ENCODE data around the gene CARMIL3. TPM values are rescaled to one million over a fixed set of nuclear protein-coding genes. Genes with fewer than 3 reads are reported as not detected.

CARMIL3 gene
- total and polyA plus RNA-seq, 2 of the 4 experiments (the other 2 are of a cell fraction): under 0.01 TPM; not detected in 1

GRCh38 chr14:24100982-24101494, 49.2 kb downstream of the CARMIL3 start:
- Histone ChIP-seq H2AFZ (replicated peaks; ENCODE audit: low read length, poor library complexity) (no peak overlapping the region), H3K4ac (ENCODE audit: low read depth, low read length) (no peak overlapping the region), H4K8ac (ENCODE audit: low read depth in 2 of 2, low read length in 2 of 2) (no peak overlapping the region), H3K18ac (ENCODE audit: low read depth, low read length) (no peak overlapping the region), H3K27me3 (ENCODE audit: control insufficient read depth, insufficient read depth, low read length) (no peaks in the 10 kb centered on the region), H3K56ac (ENCODE audit: extremely low read depth, insufficient read depth, low read length) (no peak overlapping the region), H2AK5ac (ENCODE audit: low read depth, low read length) (no peak overlapping the region), H3K23ac (ENCODE audit: low read depth, low read length) (no peak overlapping the region; the same call in 1 of the 2 replicates), H3K9me3 (ENCODE audit: control insufficient read depth, insufficient read depth, low read length) (no peaks in the 10 kb centered on the region; the same call in 1 of the 2 replicates), H3K27ac (ENCODE audit: insufficient read depth, low read length) (no peak overlapping the region), H3K36me3 (ENCODE audit: control insufficient read depth, insufficient read depth, low read length) (peaks cover 45% of the 10 kb centered on the region), H3K4me1 (ENCODE audit: control insufficient read depth, insufficient read depth, low read length) (no peaks in the 10 kb centered on the region; the same call in 1 of the 2 replicates), H3K79me1 (ENCODE audit: low read depth in 1 of 2, low read length in 2 of 2) (peaks cover 8 to 25% of the 10 kb centered on the region in 2 experiments), H3K14ac (replicated peaks; ENCODE audit: low read depth, low read length) (no peak overlapping the region), H2BK120ac (ENCODE audit: low read depth, low read length) (no peak overlapping the region), H3K4me3 (ENCODE audit: insufficient read depth, low read depth, low read length) (no peak overlapping the region), H2BK20ac (ENCODE audit: low read depth, low read length) (no peak overlapping the region), H4K5ac (ENCODE audit: low read depth, low read length) (no peak overlapping the region), H4K91ac (ENCODE audit: insufficient read depth, low read depth, low read length) (no peak overlapping the region), H3K4me2 (ENCODE audit: low read depth, low read length) (no peak overlapping the region), H3K9ac (ENCODE audit: low read depth, low read length) (no peak overlapping the region), H2AK9ac (replicated peaks; ENCODE audit: low read depth, low read length, poor library complexity) (peak overlapping the region; percentile 5), H4K20me1 (ENCODE audit: insufficient read depth, low read length) (peaks cover 16% of the 10 kb centered on the region; the same call in 1 of the 2 replicates), H2BK15ac (ENCODE audit: low read depth, low read length) (no peak overlapping the region), H3K9me1 (ENCODE audit: insufficient read depth, low read length) (peaks cover 17% of the 10 kb centered on the region), H2BK5ac (ENCODE audit: low read depth, low read length, poor library complexity, severe bottlenecking) (no peak overlapping the region)
- DNase-seq (no peak), ATAC-seq (ENCODE audit: low read depth) (no peak)
- in situ Hi-C loops (cut with MboI; ENCODE audit: low sequenced_read_pairs): no loop called here
- POLR2A ChIA-PET (ENCODE audit: unreplicated experiment): no interaction called here
- TF ChIP-seq RFX5 (IDR thresholded peaks at IDR 0.05; ENCODE audit: low read depth, low read length): no peak
- no peak for TF ChIP-seq RAD21 (IDR thresholded peaks at IDR 0.05; ENCODE audit: low read length)
- TF ChIP-seq CEBPB (IDR thresholded peaks at IDR 0.05; ENCODE audit: low read depth, low read length): no peak
- TF ChIP-seq CTCF (conservative IDR thresholded peaks at IDR 0.05; ENCODE audit: low read depth, low read length): no peak
- TF ChIP-seq CHD1 (IDR thresholded peaks at IDR 0.05; ENCODE audit: low read depth, low read length): no peak
- TF ChIP-seq MAZ (IDR thresholded peaks at IDR 0.05; ENCODE audit: borderline replicate concordance, low read depth, low read length): no peak
- no peak for TF ChIP-seq FOS (IDR thresholded peaks at IDR 0.05; ENCODE audit: low read depth, low read length)
- TF ChIP-seq MXI1 (IDR thresholded peaks at IDR 0.05; ENCODE audit: borderline replicate concordance, low read depth, low read length): no peak
- no peak for TF ChIP-seq NFE2L2 (IDR thresholded peaks at IDR 0.05; ENCODE audit: low read depth, low read length)
- TF ChIP-seq POLR2A (IDR thresholded peaks at IDR 0.05; ENCODE audit: low read depth, low read length): no peak
- TF ChIP-seq BHLHE40 (IDR thresholded peaks at IDR 0.05; ENCODE audit: low read depth, low read length): no peak
- no peak for TF ChIP-seq RCOR1 (IDR thresholded peaks at IDR 0.05; ENCODE audit: insufficient replicate concordance, low read length)
- no peak for TF ChIP-seq SMC3 (IDR thresholded peaks at IDR 0.05; ENCODE audit: low read depth, low read length)
- TF ChIP-seq MAFK (IDR thresholded peaks at IDR 0.05; ENCODE audit: low read depth, low read length): no peak
- TF ChIP-seq ELK1 (IDR thresholded peaks at IDR 0.05; ENCODE audit: borderline replicate concordance, low read depth, low read length): no peak
- TF ChIP-seq USF2 (IDR thresholded peaks at IDR 0.05; ENCODE audit: low read depth, low read length): no peak
- dilution Hi-C loops (cut with HindIII; ENCODE audit: low sequenced_read_pairs, unreplicated experiment): no loop called here
- CTCF ChIA-PET: no interaction called here
- no TSS peak for BruUV-seq (replicated peaks)
- no CpG with 5 or more reads among the region's 3 CpGs for WGBS, 2 experiments (ENCODE audit: extremely low coverage in 2 of 2, insufficient read length in 1 of 2)
- intact Hi-C loops (cut with micrococcal nuclease): no loop called here

All from IMR-90 (cell line).